Neural progenitor cell (in vitro differentiated cells): ENCODE measurements around the gene ERC2.

Source experiments
- EZH2phosphoT487 ChIP-seq: fragments of 200-600 bp; sonication (generic); IDR thresholded peaks from 2 replicates; pipeline ENCODE4 v1.6.1; 2017; ENCODE audit warnings: antibody characterized with exemption
- TF ChIP-seq, protein P1 (sequence below): fragments of 200-600 bp; sonication (generic); IDR thresholded peaks from 2 replicates; pipeline ENCODE4 v1.5.1; 2017; ENCODE audit warnings: antibody characterized with exemption, mild to moderate bottlenecking

GRCh38 chr3:55565521-55565920, 902.7 kb downstream of the ERC2 start:
- TF ChIP-seq, protein P1, sequence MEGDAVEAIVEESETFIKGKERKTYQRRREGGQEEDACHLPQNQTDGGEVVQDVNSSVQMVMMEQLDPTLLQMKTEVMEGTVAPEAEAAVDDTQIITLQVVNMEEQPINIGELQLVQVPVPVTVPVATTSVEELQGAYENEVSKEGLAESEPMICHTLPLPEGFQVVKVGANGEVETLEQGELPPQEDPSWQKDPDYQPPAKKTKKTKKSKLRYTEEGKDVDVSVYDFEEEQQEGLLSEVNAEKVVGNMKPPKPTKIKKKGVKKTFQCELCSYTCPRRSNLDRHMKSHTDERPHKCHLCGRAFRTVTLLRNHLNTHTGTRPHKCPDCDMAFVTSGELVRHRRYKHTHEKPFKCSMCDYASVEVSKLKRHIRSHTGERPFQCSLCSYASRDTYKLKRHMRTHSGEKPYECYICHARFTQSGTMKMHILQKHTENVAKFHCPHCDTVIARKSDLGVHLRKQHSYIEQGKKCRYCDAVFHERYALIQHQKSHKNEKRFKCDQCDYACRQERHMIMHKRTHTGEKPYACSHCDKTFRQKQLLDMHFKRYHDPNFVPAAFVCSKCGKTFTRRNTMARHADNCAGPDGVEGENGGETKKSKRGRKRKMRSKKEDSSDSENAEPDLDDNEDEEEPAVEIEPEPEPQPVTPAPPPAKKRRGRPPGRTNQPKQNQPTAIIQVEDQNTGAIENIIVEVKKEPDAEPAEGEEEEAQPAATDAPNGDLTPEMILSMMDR, result no peak
- no peak for TF ChIP-seq EZH2phosphoT487
